ENCODE results near the gene PHACTR2. TPM values are rescaled to one million over a fixed set of nuclear protein-coding genes. Genes with fewer than 3 reads are reported as not detected.

The PHACTR2 gene
- total RNA-seq, 1 donor from 2014 or later, result 110 TPM

GRCh38 chr6:143817621-143818020, 139.9 kb downstream of the PHACTR2 start:
- Mint-ChIP-seq H3K36me3 (ENCODE audit: low read depth) (peaks cover 12% of the 10 kb centered on the region), H3K4me1 (ENCODE audit: low read depth) (peaks cover 6% of the 10 kb centered on the region), H3K4me3 (ENCODE audit: unreplicated experiment) (no peak overlapping the region)

GRCh38 chr6:143821359-143821758, 143.6 kb downstream of the PHACTR2 start:
- peaks cover 27% of the 10 kb centered on the region for H3K4me1 Mint-ChIP-seq (ENCODE audit: low read depth)
- H3K36me3 Mint-ChIP-seq (ENCODE audit: low read depth), result peaks cover 17% of the 10 kb centered on the region
- TF ChIP-seq, protein P1, sequence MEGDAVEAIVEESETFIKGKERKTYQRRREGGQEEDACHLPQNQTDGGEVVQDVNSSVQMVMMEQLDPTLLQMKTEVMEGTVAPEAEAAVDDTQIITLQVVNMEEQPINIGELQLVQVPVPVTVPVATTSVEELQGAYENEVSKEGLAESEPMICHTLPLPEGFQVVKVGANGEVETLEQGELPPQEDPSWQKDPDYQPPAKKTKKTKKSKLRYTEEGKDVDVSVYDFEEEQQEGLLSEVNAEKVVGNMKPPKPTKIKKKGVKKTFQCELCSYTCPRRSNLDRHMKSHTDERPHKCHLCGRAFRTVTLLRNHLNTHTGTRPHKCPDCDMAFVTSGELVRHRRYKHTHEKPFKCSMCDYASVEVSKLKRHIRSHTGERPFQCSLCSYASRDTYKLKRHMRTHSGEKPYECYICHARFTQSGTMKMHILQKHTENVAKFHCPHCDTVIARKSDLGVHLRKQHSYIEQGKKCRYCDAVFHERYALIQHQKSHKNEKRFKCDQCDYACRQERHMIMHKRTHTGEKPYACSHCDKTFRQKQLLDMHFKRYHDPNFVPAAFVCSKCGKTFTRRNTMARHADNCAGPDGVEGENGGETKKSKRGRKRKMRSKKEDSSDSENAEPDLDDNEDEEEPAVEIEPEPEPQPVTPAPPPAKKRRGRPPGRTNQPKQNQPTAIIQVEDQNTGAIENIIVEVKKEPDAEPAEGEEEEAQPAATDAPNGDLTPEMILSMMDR (IDR thresholded peaks at IDR 0.05), result no peak
- no peaks in the 10 kb centered on the region for H3K27me3 Mint-ChIP-seq (ENCODE audit: low read depth)
- no peak overlapping the region for H3K4me3 Mint-ChIP-seq (ENCODE audit: unreplicated experiment)
- DNase-seq (ENCODE audit: low spot score), result no peak
- no peak overlapping the region for H3K27ac Mint-ChIP-seq (ENCODE audit: unreplicated experiment)
- no peaks in the 10 kb centered on the region for H3K9me3 Mint-ChIP-seq (ENCODE audit: low read depth)

More at GRCh38 chr6:143817621-143818020, 139.9 kb downstream of the PHACTR2 start:
- Mint-ChIP-seq H3K27ac (ENCODE audit: unreplicated experiment) (no peak overlapping the region), H3K9me3 (ENCODE audit: low read depth) (no peaks in the 10 kb centered on the region), H3K27me3 (ENCODE audit: low read depth) (no peaks in the 10 kb centered on the region)
- TF ChIP-seq, protein P1 (IDR thresholded peaks at IDR 0.05), result no peak
- DNase-seq (ENCODE audit: low spot score), result no peak

DNA sequence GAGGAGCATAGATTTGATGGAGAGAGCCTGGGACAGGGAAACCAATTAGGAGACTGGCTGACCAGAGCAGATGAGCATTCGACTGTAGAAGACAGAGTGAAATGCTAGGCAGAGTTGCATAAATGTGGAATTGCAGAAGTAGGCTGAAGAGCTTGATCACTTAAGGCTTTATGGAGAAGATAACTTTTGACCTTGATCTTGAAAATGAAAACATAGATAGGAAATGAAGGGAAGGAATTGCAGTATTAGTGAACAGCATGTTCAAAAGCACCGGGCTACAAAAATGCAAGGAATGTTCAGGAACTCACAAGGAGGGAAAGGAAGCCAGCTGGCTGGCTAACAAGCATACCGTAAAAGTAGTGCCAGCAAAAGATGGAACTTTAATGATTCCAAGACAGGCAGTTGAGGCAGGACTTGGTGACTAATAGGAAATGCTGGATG, 144.8 kb downstream of the PHACTR2 start:
- H3K4me3 Mint-ChIP-seq (ENCODE audit: unreplicated experiment), result no peak overlapping the region
- H3K36me3 Mint-ChIP-seq (ENCODE audit: low read depth), result peaks cover 13% of the 10 kb centered on the region
- no peaks in the 10 kb centered on the region for H3K27me3 Mint-ChIP-seq (ENCODE audit: low read depth)
- no peaks in the 10 kb centered on the region for H3K9me3 Mint-ChIP-seq (ENCODE audit: low read depth)
- peaks cover 27% of the 10 kb centered on the region for H3K4me1 Mint-ChIP-seq (ENCODE audit: low read depth)
- DNase-seq (ENCODE audit: low spot score), result no peak
- H3K27ac Mint-ChIP-seq (ENCODE audit: unreplicated experiment), result peak overlapping the region; percentile 46
- TF ChIP-seq, protein P1 (IDR thresholded peaks at IDR 0.05), result no peak

DNA sequence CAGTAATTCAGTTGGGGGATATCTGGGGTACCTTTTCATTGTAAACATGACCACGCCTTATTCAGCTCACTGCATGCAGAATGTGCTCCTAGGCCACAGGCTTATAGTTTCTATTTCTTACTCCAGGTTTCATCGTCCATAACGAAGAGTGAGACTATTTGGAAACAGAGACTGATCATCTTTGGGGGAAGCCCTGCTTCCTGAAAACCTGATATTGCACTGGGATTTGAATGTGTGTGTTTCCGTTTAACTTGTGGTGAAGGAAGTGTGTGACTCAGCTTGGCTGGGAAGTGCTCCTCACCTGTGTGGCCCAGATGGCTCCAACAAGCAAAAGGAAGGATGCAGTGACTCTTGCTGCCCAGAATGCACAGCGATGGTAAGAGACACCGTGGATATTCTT, 145.8 kb downstream of the PHACTR2 start:
- Mint-ChIP-seq H3K27me3 (ENCODE audit: low read depth) (no peaks in the 10 kb centered on the region), H3K36me3 (ENCODE audit: low read depth) (peaks cover 12% of the 10 kb centered on the region), H3K27ac (ENCODE audit: unreplicated experiment) (peak overlapping the region; percentile 34), H3K4me1 (ENCODE audit: low read depth) (peaks cover 27% of the 10 kb centered on the region), H3K4me3 (ENCODE audit: unreplicated experiment) (no peak overlapping the region), H3K9me3 (ENCODE audit: low read depth) (no peaks in the 10 kb centered on the region)
- TF ChIP-seq, protein P1 (IDR thresholded peaks at IDR 0.05), result no peak
- no peak for DNase-seq (ENCODE audit: low spot score)

DNA sequence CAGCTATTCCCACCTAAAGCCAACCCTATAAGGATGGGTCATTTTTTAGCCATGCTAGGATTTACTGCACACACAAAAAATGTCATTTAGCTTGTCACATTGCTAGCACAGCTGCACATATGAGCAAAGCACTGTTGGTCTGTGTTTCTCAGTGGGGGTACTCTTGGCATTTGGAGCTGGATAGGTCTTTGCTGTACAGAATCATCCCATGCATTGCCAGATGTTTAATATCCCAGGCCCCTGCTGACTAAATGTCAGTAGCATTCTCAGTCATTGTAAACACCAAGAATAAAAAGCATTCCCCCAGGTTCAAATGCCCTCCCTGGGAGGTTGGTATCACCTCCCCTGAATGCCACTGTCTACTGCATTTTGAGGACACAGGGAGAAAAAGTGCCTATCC, 150.8 kb downstream of the PHACTR2 start:
- H3K4me3 Mint-ChIP-seq (ENCODE audit: unreplicated experiment), result no peak overlapping the region
- H3K27me3 Mint-ChIP-seq (ENCODE audit: low read depth), result no peaks in the 10 kb centered on the region
- H3K4me1 Mint-ChIP-seq (ENCODE audit: low read depth), result peaks cover 12% of the 10 kb centered on the region
- no peak overlapping the region for H3K27ac Mint-ChIP-seq (ENCODE audit: unreplicated experiment)
- TF ChIP-seq, protein P1 (IDR thresholded peaks at IDR 0.05), result no peak
- no peak for DNase-seq (ENCODE audit: low spot score)
- peaks cover 11% of the 10 kb centered on the region for H3K36me3 Mint-ChIP-seq (ENCODE audit: low read depth)
- H3K9me3 Mint-ChIP-seq (ENCODE audit: low read depth), result no peaks in the 10 kb centered on the region
